Renal pelvis (tissue), 4 donors: ENCODE data around the gene NCOA1. TPM values are rescaled to one million over a fixed set of nuclear protein-coding genes. Genes with fewer than 3 reads are reported as not detected.
"Not testable (repeated sequence)": the region's sequence is repeated elsewhere in the genome, so short reads cannot be mapped to it uniquely, and the experiment has no call there.

Experiments used
- DNase-seq: peaks from one replicate; pipeline ENCODE4 v3.0.0-alpha.2; 2013
- polyA plus RNA-seq, 3 donors: library from polyadenylated mRNA; unstranded; fragments of 120-200 nt; gene quantifications; one replicate each; pipeline ENCODE4 v1.2.1, GENCODE V29; 2013; ENCODE audit not compliant: insufficient read length in 3 of 3

Gene NCOA1
- polyA plus RNA-seq, 3 donors = 42.1 to 43.5 (median 42.9) TPM

GRCh38 chr2:24785671-24786321, 294.7 kb downstream of the NCOA1 start:
- DNase-seq = no peak

- no peak for DNase-seq
Observed at GRCh38 chr2:24787532-24787931, 296.5 kb downstream of the NCOA1 start.

- no peak for DNase-seq
Observed at GRCh38 chr2:24788816-24789215, 297.8 kb downstream of the NCOA1 start.

- no peak for DNase-seq
Observed at GRCh38 chr2:24791452-24791851, 300.4 kb downstream of the NCOA1 start.

DNA sequence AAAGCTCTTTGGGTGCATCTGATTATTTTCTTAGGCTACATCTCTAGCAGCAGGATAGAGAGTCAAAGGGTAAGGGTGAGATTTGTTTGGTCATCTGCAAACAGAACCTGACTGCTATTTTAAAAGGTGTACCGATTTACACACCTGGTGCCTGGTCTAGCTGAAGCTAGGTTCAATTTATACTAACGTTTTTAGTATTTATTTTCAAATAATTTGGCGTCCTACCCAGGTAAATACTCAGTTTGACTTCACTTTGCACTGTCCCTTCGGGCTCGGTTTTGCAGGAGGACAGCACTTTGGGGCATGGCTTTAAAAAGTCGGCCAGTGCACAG, 301.5 kb downstream of the NCOA1 start:
- peak; percentile 4 for DNase-seq

DNA sequence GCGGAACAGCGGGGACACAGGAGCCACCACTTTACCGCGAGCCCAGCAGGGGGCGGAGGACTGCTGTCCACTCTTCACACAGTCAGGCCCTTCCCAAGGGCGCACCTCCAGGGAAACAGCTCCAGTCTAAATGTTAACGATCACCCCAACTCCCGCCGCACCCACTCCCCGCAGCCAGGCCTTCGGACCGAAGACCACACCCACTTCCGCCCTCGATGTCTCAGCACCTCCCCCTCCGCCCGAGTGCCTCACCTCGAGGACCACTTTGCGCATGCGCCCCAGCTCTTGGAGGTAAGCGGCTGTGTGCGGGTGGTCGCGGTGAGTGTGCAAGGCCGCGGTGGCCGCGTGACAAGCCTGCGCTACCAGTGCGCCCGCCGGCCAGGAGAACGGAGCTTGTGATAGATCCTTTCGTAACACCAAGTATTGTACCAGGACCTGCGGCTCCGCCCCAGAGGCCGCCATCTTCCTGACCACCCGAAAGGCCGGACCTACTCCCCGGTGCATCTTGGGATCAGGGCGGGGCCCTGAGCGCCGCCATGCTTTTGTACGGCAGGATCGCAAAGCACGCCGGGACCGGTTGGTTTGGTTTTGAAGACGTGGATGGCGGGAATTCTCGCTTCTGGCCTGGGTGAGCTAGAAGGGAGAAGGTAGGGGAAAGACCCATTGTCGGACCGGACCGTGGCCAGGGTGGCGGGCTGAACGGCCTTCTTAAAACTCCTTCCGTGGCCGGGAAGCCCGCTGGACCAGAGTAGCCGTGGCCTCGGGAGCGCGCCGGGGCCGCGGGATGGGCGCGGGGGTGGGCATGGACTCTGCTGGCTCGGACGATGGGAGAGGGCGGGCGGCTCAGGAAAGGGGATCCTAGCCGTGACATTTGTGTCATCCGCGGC, 302.1 kb downstream of the NCOA1 start, which contains the start of the genes CENPO and PTRHD1:
Gene CENPO (plus strand): TSS at position 552 of the 887 bp plus-strand sequence. CDS start 495 bp downstream, outside the sequence.
Gene PTRHD1 (minus strand): TSS at position 518 of the 887 bp plus-strand sequence. CDS start 14 bp downstream, at position 504.
- DNase-seq = peak; percentile 97

DNA sequence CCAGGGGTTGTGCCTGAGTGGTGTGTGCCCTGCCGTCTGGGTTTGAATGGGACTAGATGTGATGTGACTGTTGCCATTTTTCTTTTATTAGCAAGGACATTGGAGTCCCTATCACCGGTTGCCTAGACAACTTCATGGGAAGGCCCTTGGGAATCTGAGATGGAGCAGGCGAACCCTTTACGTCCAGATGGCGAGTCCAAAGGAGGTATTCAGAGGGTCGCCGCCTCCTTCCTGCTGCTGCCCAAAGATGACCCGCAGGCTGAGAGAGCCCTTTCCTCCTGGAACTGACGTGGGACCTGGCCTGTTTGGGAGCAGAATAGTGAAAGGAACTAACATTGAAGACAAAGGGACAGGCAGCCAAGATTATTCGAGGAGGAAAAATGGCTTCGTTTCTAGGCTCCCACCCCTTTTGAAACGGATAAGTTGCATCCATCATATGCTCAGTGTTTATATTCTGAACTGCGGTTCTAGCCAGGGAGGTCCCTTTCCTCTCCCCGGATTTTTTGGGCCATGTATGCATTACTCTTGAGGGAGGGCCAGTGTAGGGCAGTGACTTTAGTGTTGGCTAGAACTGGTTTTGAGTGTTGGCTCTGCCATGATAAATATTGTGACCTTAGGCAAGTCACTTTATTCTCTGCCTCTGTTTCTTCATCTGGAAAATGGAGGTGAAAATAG, 302.8 kb downstream of the NCOA1 start:
- peak; percentile 34 for DNase-seq

DNA sequence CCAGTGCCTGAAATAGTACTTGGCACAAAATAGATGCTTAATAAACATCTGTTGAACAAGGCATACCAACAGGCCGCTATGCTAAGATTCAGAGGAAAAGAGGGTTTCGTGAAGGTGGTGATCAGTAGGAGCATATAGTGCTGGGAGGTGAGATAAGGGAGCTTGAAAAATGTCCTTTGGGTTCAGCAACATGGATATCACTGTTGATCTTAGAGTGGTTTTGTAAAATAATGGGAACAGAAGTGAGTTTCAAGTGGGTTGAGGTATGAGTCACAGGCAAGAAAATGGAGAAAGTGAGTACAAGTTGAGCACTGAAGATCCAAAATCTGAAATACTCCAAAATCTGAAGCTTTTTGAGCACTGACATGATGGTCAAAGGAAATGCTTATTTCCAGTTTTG, 306.6 kb downstream of the NCOA1 start:
- DNase-seq = no peak

- DNase-seq = not testable (repeated sequence)
Observed at GRCh38 chr2:24800487-24800886, 309.4 kb downstream of the NCOA1 start.

DNA sequence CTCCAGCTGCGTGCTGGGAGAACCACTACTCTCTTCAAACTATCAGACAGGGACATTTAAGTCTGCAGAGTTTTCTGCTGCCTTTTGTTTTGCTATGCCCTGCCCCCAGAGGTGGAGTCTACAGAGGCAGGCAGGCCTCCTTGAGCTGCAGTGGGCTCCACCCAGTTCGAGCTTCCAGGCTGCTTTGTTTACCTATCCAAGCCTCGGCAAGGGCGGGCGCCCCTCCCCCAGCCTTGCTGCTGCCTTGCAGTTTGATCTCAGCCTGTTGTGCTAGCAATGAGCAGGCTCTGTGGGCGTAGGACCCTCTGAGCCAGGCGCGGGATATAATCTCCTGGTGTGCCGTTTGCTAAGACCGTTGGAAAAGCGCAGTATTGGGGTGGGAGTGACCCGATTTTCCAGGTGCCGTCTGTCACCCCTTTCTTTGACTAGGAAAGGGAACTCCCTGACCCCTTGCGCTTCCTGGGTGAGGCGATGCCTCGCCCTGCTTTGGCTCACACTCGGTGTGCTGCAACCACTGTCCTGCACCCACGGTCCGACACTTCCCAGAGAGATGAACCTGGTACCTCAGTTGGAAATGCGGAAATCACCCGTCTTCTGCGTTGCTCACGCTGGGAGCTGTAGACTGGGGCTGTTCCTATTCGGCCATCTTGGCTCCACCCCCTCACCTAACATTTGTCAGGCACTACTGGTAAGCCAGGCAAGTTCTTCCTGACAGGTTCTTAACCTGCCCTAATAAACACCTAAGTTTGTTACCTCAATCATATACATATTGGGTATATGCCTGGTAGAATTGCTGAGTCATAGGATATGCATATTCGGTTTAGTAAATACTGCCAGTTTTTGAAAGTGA, 315.0 kb downstream of the NCOA1 start:
- not testable (repeated sequence) for DNase-seq

- no peak for DNase-seq
Observed at GRCh38 chr2:24806661-24807036, 315.6 kb downstream of the NCOA1 start.

GRCh38 chr2:24809316-24810007, 318.4 kb downstream of the NCOA1 start:
- no peak for DNase-seq

GRCh38 chr2:24813691-24814137, 322.7 kb downstream of the NCOA1 start:
- DNase-seq = no peak

GRCh38 chr2:24814516-24814915, 323.5 kb downstream of the NCOA1 start:
- DNase-seq = no peak

- no peak for DNase-seq
Observed at GRCh38 chr2:24815171-24815570, 324.1 kb downstream of the NCOA1 start.

DNA sequence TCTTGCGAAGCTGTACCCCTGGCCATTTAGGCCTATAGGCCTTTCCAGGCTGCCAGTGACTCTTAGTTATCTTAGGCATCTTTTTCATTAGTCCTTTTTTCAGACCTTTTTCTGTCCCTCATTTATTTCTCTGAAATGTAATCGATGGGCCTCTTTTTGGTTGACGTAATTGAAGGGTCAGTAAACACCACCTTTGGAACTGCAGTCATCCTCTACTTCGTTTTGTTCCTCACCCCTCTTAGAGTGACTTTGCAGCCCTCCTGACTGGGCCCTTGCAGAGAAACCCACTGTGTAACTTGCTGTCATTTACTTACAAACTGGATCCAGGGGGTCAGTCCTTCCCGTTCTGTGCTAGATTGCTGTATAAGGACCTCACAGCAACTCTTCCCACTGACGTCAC, 325.4 kb downstream of the NCOA1 start:
- no peak for DNase-seq

DNA sequence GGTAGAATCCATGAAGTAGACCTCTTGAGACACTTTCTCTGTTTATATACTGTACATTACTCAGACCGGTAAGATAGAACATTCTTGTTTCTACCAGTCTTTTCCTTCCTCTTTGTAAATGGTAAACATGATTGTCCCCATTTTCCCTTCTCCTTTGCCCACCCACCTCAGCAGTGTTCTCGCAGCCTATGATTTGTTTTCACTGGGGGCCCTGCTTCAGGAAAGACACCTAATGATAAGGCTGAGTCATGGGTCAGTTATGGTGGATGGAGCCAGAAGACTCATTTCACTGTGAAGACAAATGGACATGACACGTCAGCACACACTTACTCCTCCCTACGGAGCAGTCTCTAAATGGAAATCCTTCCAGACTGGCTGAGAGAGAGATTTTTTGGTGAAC, 325.8 kb downstream of the NCOA1 start:
- DNase-seq = no peak

DNA sequence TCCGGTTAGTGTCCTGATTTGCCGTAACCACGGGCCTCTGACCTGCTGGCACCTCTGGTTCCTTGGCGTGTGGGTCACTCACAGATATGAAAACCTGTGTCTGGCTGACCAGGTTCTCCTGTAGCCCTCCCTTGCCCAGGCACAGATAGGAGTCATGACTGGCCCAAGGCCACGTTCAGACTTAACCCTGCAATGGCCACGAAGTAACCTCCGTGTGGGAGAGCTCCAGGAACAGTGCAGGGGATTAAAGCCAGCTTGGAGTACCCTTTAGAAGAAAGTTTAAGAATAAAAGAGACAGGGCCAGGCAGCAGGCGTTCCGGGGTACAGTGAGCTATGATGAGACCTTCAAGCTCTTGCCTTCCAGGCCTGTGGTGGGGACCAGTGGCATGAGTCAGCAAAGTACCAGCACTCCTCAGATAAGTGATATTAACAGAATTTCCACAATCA, 327.7 kb downstream of the NCOA1 start:
- DNase-seq = no peak

DNA sequence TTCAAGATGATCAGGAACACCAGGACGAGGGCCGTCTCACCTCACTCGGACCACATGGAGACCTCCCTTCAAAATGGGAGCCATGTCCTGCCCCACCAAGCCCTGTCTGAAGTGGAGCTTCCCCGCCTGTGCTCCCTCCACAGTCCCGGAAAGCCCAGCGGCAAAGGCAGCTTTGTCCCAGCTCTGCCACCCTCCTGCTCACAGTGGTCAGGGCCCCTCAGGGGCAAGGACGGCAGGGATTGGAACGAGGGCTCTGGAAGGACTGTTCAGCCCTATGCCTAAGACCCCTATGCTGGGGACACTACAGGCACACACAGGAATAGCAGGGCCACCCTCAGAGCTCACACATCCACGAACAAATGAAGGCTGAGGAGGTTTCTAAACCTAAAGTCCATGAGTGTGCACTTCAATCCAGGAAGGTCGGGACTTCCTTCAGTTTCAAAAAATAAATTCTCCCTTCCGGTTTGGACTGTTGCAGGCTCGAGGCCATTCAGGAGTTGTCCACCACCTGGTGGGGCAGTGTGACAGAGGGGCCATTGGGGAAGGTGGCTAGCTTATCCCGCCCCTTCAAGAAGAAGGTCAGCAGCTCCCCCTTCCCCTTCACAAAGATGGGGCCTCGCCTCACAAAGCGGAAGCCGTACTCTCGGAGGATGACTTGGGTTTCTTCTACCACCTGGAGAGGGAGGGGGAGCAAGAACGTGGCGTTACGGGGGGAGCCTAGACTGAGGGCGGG, 328.6 kb downstream of the NCOA1 start:
- no peak for DNase-seq

- DNase-seq = no peak
Observed at GRCh38 chr2:24820175-24820513, 329.1 kb downstream of the NCOA1 start.
